ENCODE measurements around the gene PWWP2B. TPM values are rescaled to one million over a fixed set of nuclear protein-coding genes. Genes with fewer than 3 reads are reported as not detected.

PWWP2B gene
- total and polyA plus RNA-seq, 2 of the 8 experiments (the other 6 are each of a cell fraction or from before 2014, with no cell fraction given), result 5.3 to 10.8 TPM

DNA sequence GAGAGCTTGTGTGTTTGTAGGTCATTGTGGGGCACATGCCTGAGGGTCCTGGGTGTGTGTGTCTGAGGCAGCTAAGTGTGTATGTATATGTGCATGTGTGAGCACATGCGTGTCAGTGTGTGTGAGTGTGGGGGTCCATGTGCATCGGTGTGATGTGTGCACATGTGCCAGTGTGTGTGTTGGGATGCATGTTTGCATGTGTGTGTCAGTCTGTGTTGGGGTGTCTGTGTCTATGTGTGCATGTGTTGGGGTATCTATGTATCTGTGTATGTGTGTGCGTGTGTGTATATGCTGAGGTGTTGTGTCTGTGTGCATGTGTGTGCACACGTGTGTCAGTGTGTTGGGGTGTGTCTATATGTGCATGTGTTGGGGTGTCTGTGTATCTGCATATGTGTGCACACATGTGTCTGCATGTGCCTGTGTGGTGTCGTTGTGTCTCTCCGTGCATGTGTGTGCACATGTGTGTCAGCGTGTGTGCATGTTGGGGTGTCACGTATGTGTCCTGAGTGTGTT is 33.3 kb downstream of the PWWP2B start (continued):
- TF ChIP-seq, protein P1, sequence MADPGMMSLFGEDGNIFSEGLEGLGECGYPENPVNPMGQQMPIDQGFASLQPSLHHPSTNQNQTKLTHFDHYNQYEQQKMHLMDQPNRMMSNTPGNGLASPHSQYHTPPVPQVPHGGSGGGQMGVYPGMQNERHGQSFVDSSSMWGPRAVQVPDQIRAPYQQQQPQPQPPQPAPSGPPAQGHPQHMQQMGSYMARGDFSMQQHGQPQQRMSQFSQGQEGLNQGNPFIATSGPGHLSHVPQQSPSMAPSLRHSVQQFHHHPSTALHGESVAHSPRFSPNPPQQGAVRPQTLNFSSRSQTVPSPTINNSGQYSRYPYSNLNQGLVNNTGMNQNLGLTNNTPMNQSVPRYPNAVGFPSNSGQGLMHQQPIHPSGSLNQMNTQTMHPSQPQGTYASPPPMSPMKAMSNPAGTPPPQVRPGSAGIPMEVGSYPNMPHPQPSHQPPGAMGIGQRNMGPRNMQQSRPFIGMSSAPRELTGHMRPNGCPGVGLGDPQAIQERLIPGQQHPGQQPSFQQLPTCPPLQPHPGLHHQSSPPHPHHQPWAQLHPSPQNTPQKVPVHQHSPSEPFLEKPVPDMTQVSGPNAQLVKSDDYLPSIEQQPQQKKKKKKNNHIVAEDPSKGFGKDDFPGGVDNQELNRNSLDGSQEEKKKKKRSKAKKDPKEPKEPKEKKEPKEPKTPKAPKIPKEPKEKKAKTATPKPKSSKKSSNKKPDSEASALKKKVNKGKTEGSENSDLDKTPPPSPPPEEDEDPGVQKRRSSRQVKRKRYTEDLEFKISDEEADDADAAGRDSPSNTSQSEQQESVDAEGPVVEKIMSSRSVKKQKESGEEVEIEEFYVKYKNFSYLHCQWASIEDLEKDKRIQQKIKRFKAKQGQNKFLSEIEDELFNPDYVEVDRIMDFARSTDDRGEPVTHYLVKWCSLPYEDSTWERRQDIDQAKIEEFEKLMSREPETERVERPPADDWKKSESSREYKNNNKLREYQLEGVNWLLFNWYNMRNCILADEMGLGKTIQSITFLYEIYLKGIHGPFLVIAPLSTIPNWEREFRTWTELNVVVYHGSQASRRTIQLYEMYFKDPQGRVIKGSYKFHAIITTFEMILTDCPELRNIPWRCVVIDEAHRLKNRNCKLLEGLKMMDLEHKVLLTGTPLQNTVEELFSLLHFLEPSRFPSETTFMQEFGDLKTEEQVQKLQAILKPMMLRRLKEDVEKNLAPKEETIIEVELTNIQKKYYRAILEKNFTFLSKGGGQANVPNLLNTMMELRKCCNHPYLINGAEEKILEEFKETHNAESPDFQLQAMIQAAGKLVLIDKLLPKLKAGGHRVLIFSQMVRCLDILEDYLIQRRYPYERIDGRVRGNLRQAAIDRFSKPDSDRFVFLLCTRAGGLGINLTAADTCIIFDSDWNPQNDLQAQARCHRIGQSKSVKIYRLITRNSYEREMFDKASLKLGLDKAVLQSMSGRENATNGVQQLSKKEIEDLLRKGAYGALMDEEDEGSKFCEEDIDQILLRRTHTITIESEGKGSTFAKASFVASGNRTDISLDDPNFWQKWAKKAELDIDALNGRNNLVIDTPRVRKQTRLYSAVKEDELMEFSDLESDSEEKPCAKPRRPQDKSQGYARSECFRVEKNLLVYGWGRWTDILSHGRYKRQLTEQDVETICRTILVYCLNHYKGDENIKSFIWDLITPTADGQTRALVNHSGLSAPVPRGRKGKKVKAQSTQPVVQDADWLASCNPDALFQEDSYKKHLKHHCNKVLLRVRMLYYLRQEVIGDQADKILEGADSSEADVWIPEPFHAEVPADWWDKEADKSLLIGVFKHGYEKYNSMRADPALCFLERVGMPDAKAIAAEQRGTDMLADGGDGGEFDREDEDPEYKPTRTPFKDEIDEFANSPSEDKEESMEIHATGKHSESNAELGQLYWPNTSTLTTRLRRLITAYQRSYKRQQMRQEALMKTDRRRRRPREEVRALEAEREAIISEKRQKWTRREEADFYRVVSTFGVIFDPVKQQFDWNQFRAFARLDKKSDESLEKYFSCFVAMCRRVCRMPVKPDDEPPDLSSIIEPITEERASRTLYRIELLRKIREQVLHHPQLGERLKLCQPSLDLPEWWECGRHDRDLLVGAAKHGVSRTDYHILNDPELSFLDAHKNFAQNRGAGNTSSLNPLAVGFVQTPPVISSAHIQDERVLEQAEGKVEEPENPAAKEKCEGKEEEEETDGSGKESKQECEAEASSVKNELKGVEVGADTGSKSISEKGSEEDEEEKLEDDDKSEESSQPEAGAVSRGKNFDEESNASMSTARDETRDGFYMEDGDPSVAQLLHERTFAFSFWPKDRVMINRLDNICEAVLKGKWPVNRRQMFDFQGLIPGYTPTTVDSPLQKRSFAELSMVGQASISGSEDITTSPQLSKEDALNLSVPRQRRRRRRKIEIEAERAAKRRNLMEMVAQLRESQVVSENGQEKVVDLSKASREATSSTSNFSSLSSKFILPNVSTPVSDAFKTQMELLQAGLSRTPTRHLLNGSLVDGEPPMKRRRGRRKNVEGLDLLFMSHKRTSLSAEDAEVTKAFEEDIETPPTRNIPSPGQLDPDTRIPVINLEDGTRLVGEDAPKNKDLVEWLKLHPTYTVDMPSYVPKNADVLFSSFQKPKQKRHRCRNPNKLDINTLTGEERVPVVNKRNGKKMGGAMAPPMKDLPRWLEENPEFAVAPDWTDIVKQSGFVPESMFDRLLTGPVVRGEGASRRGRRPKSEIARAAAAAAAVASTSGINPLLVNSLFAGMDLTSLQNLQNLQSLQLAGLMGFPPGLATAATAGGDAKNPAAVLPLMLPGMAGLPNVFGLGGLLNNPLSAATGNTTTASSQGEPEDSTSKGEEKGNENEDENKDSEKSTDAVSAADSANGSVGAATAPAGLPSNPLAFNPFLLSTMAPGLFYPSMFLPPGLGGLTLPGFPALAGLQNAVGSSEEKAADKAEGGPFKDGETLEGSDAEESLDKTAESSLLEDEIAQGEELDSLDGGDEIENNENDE (IDR thresholded peaks at IDR 0.05; ENCODE audit: insufficient replicate concordance, low read length), result no peak
- TF ChIP-seq SIRT6 (IDR thresholded peaks at IDR 0.05; ENCODE audit: low read length), result no peak
- TF ChIP-seq SIX5 (IDR thresholded peaks at IDR 0.05; ENCODE audit: low read depth, low read length), result no peak
- no peak for TF ChIP-seq RXRA (IDR thresholded peaks at IDR 0.05; ENCODE audit: insufficient read depth, low read depth, low read length)
- no peak for TF ChIP-seq SP1 (IDR thresholded peaks at IDR 0.05; ENCODE audit: low read depth, low read length)
- no peak for TF ChIP-seq TCF12 (IDR thresholded peaks at IDR 0.05; ENCODE audit: low read depth, low read length)
- TF ChIP-seq TAF1 (IDR thresholded peaks at IDR 0.05; ENCODE audit: low read depth, low read length), result no peak
- TF ChIP-seq, protein P2, sequence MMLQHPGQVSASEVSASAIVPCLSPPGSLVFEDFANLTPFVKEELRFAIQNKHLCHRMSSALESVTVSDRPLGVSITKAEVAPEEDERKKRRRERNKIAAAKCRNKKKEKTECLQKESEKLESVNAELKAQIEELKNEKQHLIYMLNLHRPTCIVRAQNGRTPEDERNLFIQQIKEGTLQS (IDR thresholded peaks at IDR 0.05; ENCODE audit: insufficient read depth, low read depth, low read length), result no peak
- TF ChIP-seq NANOG (IDR thresholded peaks at IDR 0.05; ENCODE audit: insufficient read depth, low read depth, low read length, poor library complexity, severe bottlenecking), result no peak
- TF ChIP-seq HDAC6 (IDR thresholded peaks at IDR 0.05; ENCODE audit: low read depth, low read length), result no peak
- TF ChIP-seq FOSL1 (IDR thresholded peaks at IDR 0.05; ENCODE audit: insufficient read depth, low read depth, low read length), result no peak
- TF ChIP-seq CREB1 (IDR thresholded peaks at IDR 0.05), result no peak

Data from H1 (cell line).